Right lobe of liver (tissue), 4 donors: ENCODE measurements around the gene RGS12.

Experiments used
- POLR2A ChIP-seq: fragments of 450-650 bp; IDR thresholded peaks from one replicate; pipeline ENCODE4 v1.6.1; 2017; ENCODE audit warnings: antibody characterized with exemption, mild to moderate bottlenecking
- TF ChIP-seq, protein P1 (sequence below), 4 donors: fragments of 200-600 bp in 3 of 4; fragments of 450-650 bp in 1 of 4; IDR thresholded peaks; one replicate each; pipeline versions ENCODE4 v1.5.1 to v1.8.0; 2016 to 2022; ENCODE audit warnings: antibody characterized with exemption in 4 of 4, mild to moderate bottlenecking in 2 of 4
- donor health status: DM: no; HTN: no; CAD: no.
- donor health status: DM: no; HTN: no; CAD: no.
- donor health status: DM: no; HTN: yes; CAD: no.

DNA sequence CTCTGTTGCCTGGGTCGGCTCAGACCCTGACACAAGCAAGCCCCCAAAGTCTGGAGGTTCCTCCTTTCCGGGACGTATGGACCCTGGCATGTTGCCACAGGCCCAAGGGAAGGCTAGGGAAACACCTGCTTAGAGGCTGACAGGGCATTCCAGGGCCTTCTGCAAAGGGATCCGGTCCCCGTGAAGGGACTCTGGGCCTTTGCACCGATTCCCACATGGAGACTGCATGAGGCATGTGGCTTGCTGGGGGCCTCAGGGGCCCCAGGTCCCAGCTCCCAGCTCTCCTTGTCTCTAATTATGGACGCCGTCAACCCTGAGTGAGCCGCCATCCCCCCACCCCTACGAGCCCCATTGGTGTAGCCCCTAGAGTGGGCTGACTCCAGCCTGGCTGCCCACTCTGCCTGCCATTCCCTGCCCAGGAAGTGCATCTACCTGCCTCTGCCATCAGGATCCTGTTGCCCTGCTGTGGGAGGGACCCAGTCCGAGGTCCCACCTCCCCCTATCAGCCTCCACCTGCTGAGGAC, 4.2 kb upstream of the RGS12 start:
- TF ChIP-seq, protein P1, sequence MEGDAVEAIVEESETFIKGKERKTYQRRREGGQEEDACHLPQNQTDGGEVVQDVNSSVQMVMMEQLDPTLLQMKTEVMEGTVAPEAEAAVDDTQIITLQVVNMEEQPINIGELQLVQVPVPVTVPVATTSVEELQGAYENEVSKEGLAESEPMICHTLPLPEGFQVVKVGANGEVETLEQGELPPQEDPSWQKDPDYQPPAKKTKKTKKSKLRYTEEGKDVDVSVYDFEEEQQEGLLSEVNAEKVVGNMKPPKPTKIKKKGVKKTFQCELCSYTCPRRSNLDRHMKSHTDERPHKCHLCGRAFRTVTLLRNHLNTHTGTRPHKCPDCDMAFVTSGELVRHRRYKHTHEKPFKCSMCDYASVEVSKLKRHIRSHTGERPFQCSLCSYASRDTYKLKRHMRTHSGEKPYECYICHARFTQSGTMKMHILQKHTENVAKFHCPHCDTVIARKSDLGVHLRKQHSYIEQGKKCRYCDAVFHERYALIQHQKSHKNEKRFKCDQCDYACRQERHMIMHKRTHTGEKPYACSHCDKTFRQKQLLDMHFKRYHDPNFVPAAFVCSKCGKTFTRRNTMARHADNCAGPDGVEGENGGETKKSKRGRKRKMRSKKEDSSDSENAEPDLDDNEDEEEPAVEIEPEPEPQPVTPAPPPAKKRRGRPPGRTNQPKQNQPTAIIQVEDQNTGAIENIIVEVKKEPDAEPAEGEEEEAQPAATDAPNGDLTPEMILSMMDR (IDR thresholded peaks at IDR 0.05) = no peak
- TF ChIP-seq POLR2A = no peak
